ENCODE results near the gene TRNT1. TPM values are rescaled to one million over a fixed set of nuclear protein-coding genes. Genes with fewer than 3 reads are reported as not detected.

TRNT1 gene
- total RNA-seq, 1 experiment from 2014 or later = 26.2 TPM

DNA sequence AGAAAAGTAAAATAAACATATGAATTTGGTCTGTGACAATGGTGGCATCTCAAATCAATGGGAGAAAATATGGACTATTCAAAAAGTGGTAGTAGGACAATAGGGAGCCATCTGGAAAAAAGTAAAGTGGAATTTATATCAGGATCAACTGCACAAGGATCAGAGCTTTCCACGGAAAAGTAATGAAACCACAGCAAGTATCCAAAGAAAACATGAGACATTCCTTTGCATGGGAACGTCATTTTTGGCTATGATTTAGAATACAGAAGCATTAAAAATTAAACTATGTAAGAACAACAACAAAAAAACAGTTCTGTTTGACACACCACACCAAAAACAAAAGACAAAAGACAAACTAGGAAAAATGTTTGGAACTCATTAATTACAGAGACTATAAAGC, 34.1 kb downstream of the TRNT1 start:
- CTCF ChIA-PET = no interaction called here
- Histone ChIP-seq H3K4me1 (ENCODE audit: insufficient read depth, low read length) (no peaks in the 10 kb centered on the region), H3K9me2 (replicated peaks; ENCODE audit: low read length) (no peaks in the 10 kb centered on the region), H4K20me1 (ENCODE audit: low read length) (no peaks in the 10 kb centered on the region), H3F3A (ENCODE audit: low read length, unreplicated experiment) (no peaks in the 10 kb centered on the region), H3K9me3 (ENCODE audit: low read length) (no peaks in the 10 kb centered on the region), H3K27ac (ENCODE audit: low read length) (no peak overlapping the region), H3K36me3 (ENCODE audit: low read depth, low read length) (peaks cover 42% of the 10 kb centered on the region), H3K9ac (ENCODE audit: low read length) (no peak overlapping the region), H3K4me3 (ENCODE audit: low read length) (no peak overlapping the region), H2AFZ (ENCODE audit: low read length) (no peak overlapping the region), H3K27me3 (ENCODE audit: low read length) (no peaks in the 10 kb centered on the region), H3K4me2 (ENCODE audit: low read length) (no peak overlapping the region), H3K79me2 (ENCODE audit: low read length) (no peaks in the 10 kb centered on the region)
- BruUV-seq (replicated peaks) = no TSS peak
- DNase-seq (no peak), ATAC-seq (no peak)
- no peak for TF ChIP-seq EZH2phosphoT487 (IDR thresholded peaks at IDR 0.05; ENCODE audit: borderline replicate concordance, low read length)
- TF ChIP-seq EZH2 (IDR thresholded peaks at IDR 0.05; ENCODE audit: low read length, unreplicated experiment) = no peak
- TF ChIP-seq, protein P1, sequence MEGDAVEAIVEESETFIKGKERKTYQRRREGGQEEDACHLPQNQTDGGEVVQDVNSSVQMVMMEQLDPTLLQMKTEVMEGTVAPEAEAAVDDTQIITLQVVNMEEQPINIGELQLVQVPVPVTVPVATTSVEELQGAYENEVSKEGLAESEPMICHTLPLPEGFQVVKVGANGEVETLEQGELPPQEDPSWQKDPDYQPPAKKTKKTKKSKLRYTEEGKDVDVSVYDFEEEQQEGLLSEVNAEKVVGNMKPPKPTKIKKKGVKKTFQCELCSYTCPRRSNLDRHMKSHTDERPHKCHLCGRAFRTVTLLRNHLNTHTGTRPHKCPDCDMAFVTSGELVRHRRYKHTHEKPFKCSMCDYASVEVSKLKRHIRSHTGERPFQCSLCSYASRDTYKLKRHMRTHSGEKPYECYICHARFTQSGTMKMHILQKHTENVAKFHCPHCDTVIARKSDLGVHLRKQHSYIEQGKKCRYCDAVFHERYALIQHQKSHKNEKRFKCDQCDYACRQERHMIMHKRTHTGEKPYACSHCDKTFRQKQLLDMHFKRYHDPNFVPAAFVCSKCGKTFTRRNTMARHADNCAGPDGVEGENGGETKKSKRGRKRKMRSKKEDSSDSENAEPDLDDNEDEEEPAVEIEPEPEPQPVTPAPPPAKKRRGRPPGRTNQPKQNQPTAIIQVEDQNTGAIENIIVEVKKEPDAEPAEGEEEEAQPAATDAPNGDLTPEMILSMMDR (conservative IDR thresholded peaks at IDR 0.05; ENCODE audit: low read depth, low read length) = no peak
- intact Hi-C loops (cut with micrococcal nuclease) = no loop called here
- POLR2A ChIA-PET (ENCODE audit: unreplicated experiment) = no interaction called here

GRCh38 chr3:3165241-3165640, 38.5 kb downstream of the TRNT1 start:
- CTCF ChIA-PET = no interaction called here
- no peak for DNase-seq
- ATAC-seq = no peak

DNA sequence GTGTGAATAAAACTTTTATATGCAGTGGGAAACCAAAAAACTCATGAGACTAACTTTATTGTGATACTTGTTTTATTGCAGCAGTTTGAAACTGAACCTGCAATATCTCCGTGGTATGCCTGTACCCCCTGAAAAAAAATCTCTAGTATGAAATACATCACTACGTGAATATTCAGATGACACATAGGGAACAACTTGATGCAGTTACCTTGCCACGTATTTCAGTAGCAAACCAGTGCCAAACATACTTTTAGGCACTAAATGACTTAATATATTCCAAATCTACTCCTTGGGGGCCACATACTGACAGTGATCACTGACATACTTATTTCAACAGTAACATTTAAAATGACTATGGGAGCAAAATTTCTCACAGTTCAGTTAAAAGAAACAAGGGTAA, 38.9 kb downstream of the TRNT1 start:
- ChIA-PET CTCF (no interaction called here), POLR2A (ENCODE audit: unreplicated experiment) (no interaction called here)
- no peaks in the 10 kb centered on the region for H3K9me2 ChIP-seq (replicated peaks; ENCODE audit: low read length)
- H3K4me1 ChIP-seq (ENCODE audit: insufficient read depth, low read length) = no peaks in the 10 kb centered on the region
- no peak overlapping the region for H3K9ac ChIP-seq (ENCODE audit: low read length)
- no peak overlapping the region for H3K4me3 ChIP-seq (ENCODE audit: low read length)
- H3K27me3 ChIP-seq (ENCODE audit: low read length) = no peaks in the 10 kb centered on the region
- no peaks in the 10 kb centered on the region for H3F3A ChIP-seq (ENCODE audit: low read length, unreplicated experiment)
- no peaks in the 10 kb centered on the region for H3K9me3 ChIP-seq (ENCODE audit: low read length)
- no peaks in the 10 kb centered on the region for H3K79me2 ChIP-seq (ENCODE audit: low read length)
- H2AFZ ChIP-seq (ENCODE audit: low read length) = no peak overlapping the region
- TF ChIP-seq EZH2phosphoT487 (IDR thresholded peaks at IDR 0.05; ENCODE audit: borderline replicate concordance, low read length) (no peak), EZH2 (IDR thresholded peaks at IDR 0.05; ENCODE audit: low read length, unreplicated experiment) (no peak)
- TF ChIP-seq, protein P1 (conservative IDR thresholded peaks at IDR 0.05; ENCODE audit: low read depth, low read length) = no peak
- BruUV-seq (replicated peaks) = no TSS peak
- ATAC-seq (no peak), DNase-seq (no peak)
- no peak overlapping the region for H3K4me2 ChIP-seq (ENCODE audit: low read length)
- peaks cover 54% of the 10 kb centered on the region for H3K36me3 ChIP-seq (ENCODE audit: low read depth, low read length)
- no peaks in the 10 kb centered on the region for H4K20me1 ChIP-seq (ENCODE audit: low read length)
- H3K27ac ChIP-seq (ENCODE audit: low read length) = no peak overlapping the region
- intact Hi-C loops (cut with micrococcal nuclease) = loop anchor here (5.0 kb wide), 1 partner anchor 148 kb away; no protein-coding TSS in a partner anchor

More at GRCh38 chr3:3165241-3165640, 38.5 kb downstream of the TRNT1 start:
- BruUV-seq (replicated peaks) = no TSS peak
- Histone ChIP-seq H3K9me2 (replicated peaks; ENCODE audit: low read length) (no peaks in the 10 kb centered on the region), H3K27ac (ENCODE audit: low read length) (no peak overlapping the region), H3K4me1 (ENCODE audit: insufficient read depth, low read length) (no peaks in the 10 kb centered on the region), H3K36me3 (ENCODE audit: low read depth, low read length) (peaks cover 51% of the 10 kb centered on the region), H3K4me3 (ENCODE audit: low read length) (no peak overlapping the region), H3K27me3 (ENCODE audit: low read length) (no peaks in the 10 kb centered on the region), H2AFZ (ENCODE audit: low read length) (no peak overlapping the region), H3K4me2 (ENCODE audit: low read length) (no peak overlapping the region), H3K79me2 (ENCODE audit: low read length) (no peaks in the 10 kb centered on the region), H3K9ac (ENCODE audit: low read length) (no peak overlapping the region), H3K9me3 (ENCODE audit: low read length) (no peaks in the 10 kb centered on the region), H4K20me1 (ENCODE audit: low read length) (no peaks in the 10 kb centered on the region), H3F3A (ENCODE audit: low read length, unreplicated experiment) (no peaks in the 10 kb centered on the region)
- POLR2A ChIA-PET (ENCODE audit: unreplicated experiment) = no interaction called here
- intact Hi-C loops (cut with micrococcal nuclease) = loop anchor here (5.0 kb wide), 1 partner anchor 148 kb away; no protein-coding TSS in a partner anchor
- TF ChIP-seq, protein P1 (conservative IDR thresholded peaks at IDR 0.05; ENCODE audit: low read depth, low read length) = no peak
- TF ChIP-seq EZH2phosphoT487 (IDR thresholded peaks at IDR 0.05; ENCODE audit: borderline replicate concordance, low read length) = no peak
- TF ChIP-seq EZH2 (IDR thresholded peaks at IDR 0.05; ENCODE audit: low read length, unreplicated experiment) = no peak
